ENCODE measurements around the gene ST6GAL1. TPM values are rescaled to one million over a fixed set of nuclear protein-coding genes. Genes with fewer than 3 reads are reported as not detected.
"Not testable (repeated sequence)": the region's sequence is repeated elsewhere in the genome, so short reads cannot be mapped to it uniquely, and the experiment has no call there.

The ST6GAL1 gene
- total and polyA plus RNA-seq, 2 of the 13 experiments (the other 11 are each of a cell fraction or from before 2014, with no cell fraction given) = 79.9 to 164 TPM

DNA sequence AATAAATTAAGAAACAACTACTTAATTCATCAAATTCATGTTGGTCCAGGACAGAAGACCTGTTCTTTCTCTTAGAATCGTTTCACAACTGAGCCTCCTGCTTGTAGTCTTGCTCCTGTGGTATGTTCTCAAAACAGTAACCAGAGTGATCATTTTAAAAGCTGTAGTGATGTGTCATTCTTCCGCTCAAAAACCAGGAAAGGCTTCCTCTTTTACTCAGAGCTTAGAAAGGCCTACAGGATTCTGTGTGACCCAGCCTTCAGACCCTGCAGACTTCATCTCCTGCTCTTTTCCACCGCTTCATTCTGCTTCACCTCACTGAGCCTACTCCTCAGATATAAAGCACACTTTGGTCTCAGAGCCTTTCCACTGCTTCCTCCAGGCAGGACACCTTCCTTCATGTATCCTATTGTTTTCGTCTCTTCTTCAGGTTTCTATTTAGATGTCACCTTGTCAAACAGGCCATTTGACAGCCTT, 22.7 kb downstream of the ST6GAL1 start (continued):
- no peak for TF ChIP-seq ATF7 (IDR thresholded peaks at IDR 0.05)
- TF ChIP-seq ATF7 (CRISPR knock-in tag; IDR thresholded peaks at IDR 0.05) = no peak
- no peak for TF ChIP-seq SMYD3 (CRISPR knock-in tag; IDR thresholded peaks at IDR 0.05)
- no peak for TF ChIP-seq MTA1 (CRISPR knock-in tag; IDR thresholded peaks at IDR 0.05; ENCODE audit: borderline replicate concordance)
- no peak for TF ChIP-seq TARDBP (CRISPR knock-in tag; IDR thresholded peaks at IDR 0.05)
- no peak for TF ChIP-seq IKZF4 (CRISPR knock-in tag; IDR thresholded peaks at IDR 0.05; ENCODE audit: borderline replicate concordance, low read depth, not compliant biosample characterization)

- CTCF ChIA-PET (ENCODE audit: low intra/inter-chr PET ratio, low total read pairs); H4K20me1 ChIP-seq (ENCODE audit: insufficient read depth, low read length); H2AFZ ChIP-seq (ENCODE audit: low read length); intact Hi-C loops (cut with micrococcal nuclease; ENCODE audit: unreplicated experiment); BruUV-seq (replicated peaks); ATAC-seq; H3K27me3 ChIP-seq (ENCODE audit: control insufficient read depth in 1 of 2, insufficient read depth in 2 of 2, low read length in 2 of 2); H3K79me2 ChIP-seq (ENCODE audit: insufficient read depth, low read length); DNase-seq (ENCODE audit: low spot score); H3K27ac ChIP-seq (ENCODE audit: extremely low read length, insufficient read depth, low read length); H3K4me2 ChIP-seq (ENCODE audit: low read depth, low read length); H3K4me1 ChIP-seq (ENCODE audit: insufficient read depth, low read length); in situ Hi-C loops (cut with HindIII; ENCODE audit: extremely low pct_ligation_motif_present, low pct_unique_long_range_greater_than_20kb); H3K9ac ChIP-seq (ENCODE audit: insufficient read depth, low read depth, low read length); H3K4me3 ChIP-seq (replicated peaks in 1 of 3; ENCODE audit: insufficient read depth in 1 of 3, low read depth in 2 of 3, low read length in 3 of 3); H3K9me3 ChIP-seq (ENCODE audit: low read length); H3K36me3 ChIP-seq (replicated peaks in 1 of 2; ENCODE audit: control insufficient read depth in 1 of 2, insufficient read depth in 2 of 2, low read length in 2 of 2); POLR2A ChIA-PET: not testable (repeated sequence)
- FAIRE-seq = peak; percentile 15
- 75% methylated on average over 6 of the region's 6 CpGs for WGBS (ENCODE audit: low lambda C conversion rate)
Observed at GRCh38 chr3:186953992-186954699, 23.8 kb downstream of the ST6GAL1 start.

Data from HepG2 (cell line).